Activated T-cell treated with anti-CD3 and anti-CD28 coated beads, Interleukin-2, amount 50 U/mL, for 72 hours (primary cell): ENCODE results near the gene CFAP61. TPM values are rescaled to one million over a fixed set of nuclear protein-coding genes. Genes with fewer than 3 reads are reported as not detected.

Experiments
- ATAC-seq, 2 donors: fragments of 150-1000 bp; cut with Tn5 transposase; replicated peaks in 1 of 2; 2 replicates each; pipeline ENCODE4 v1.10.0; 2021; ENCODE audit warnings: moderate library complexity in 2 of 2, mild to moderate bottlenecking in 1 of 2
- DNase-seq, 2 donors: peaks; one replicate each; pipeline ENCODE4 v3.0.0; 2021 to 2022; ENCODE audit warnings: mixed read lengths in 1 of 2
- H3K27ac Mint-ChIP-seq: one replicate; pipeline ENCODE4 v1.8.0; 2022; ENCODE audit warnings: mild to moderate bottlenecking, moderate library complexity, mixed read lengths
- H3K27me3 Mint-ChIP-seq: one replicate; pipeline ENCODE4 v1.8.0; 2022; ENCODE audit warnings: low read depth, mixed read lengths
- H3K36me3 Mint-ChIP-seq, 2 donors: one replicate each; pipeline ENCODE4 v1.8.0; 2022; ENCODE audit warnings: mixed read lengths in 2 of 2, mild to moderate bottlenecking in 1 of 2; ENCODE audit not compliant: insufficient read depth in 2 of 2
- H3K4me1 Mint-ChIP-seq: one replicate; pipeline ENCODE4 v1.8.0; 2022; ENCODE audit warnings: low read depth, mixed read lengths
- H3K4me3 Mint-ChIP-seq, 2 donors: one replicate each; pipeline ENCODE4 v1.8.0; 2022; ENCODE audit warnings: mild to moderate bottlenecking in 2 of 2, mixed read lengths in 2 of 2, moderate library complexity in 2 of 2
- H3K9me3 Mint-ChIP-seq, 2 donors: one replicate each; pipeline ENCODE4 v1.8.0; 2022; ENCODE audit warnings: mixed read lengths in 2 of 2
- total RNA-seq, 2 donors: library from RNA; stranded (reverse); gene quantifications; one replicate each; pipeline ENCODE4 v1.2.3, GENCODE V29; 2022

Gene CFAP61
- total RNA-seq, 2 donors from 2014 or later: not detected

DNA sequence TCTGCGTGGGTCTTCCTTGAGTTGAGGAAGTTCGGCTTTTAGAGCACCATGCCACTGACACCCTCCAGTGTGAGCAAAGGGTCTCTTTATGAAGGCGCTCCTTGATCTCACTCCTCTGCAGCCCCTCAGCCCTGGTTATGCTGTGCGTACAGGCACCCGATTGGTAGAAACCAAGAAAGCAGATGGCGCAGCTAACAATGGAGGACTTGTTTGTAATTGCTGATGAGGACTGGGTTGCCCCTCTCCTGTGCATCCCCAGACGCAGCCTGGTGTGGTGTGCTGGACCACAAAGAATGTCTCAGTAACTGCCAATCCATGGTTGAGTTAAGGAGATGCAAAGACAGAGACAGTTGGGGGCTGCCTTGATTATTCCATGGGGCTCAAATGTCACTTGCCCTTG lies 345.8 kb downstream of the CFAP61 start:
- Mint-ChIP-seq H3K27me3 (no peaks in the 10 kb centered on the region), H3K9me3 (no peaks in the 10 kb centered on the region), H3K4me1 (no peaks in the 10 kb centered on the region), H3K36me3 (peaks cover 0 to 4% of the 10 kb centered on the region in 2 donors), H3K27ac (no peak overlapping the region), H3K4me3 (no peak overlapping the region)
- ATAC-seq: no peak
- DNase-seq: no peak

DNA sequence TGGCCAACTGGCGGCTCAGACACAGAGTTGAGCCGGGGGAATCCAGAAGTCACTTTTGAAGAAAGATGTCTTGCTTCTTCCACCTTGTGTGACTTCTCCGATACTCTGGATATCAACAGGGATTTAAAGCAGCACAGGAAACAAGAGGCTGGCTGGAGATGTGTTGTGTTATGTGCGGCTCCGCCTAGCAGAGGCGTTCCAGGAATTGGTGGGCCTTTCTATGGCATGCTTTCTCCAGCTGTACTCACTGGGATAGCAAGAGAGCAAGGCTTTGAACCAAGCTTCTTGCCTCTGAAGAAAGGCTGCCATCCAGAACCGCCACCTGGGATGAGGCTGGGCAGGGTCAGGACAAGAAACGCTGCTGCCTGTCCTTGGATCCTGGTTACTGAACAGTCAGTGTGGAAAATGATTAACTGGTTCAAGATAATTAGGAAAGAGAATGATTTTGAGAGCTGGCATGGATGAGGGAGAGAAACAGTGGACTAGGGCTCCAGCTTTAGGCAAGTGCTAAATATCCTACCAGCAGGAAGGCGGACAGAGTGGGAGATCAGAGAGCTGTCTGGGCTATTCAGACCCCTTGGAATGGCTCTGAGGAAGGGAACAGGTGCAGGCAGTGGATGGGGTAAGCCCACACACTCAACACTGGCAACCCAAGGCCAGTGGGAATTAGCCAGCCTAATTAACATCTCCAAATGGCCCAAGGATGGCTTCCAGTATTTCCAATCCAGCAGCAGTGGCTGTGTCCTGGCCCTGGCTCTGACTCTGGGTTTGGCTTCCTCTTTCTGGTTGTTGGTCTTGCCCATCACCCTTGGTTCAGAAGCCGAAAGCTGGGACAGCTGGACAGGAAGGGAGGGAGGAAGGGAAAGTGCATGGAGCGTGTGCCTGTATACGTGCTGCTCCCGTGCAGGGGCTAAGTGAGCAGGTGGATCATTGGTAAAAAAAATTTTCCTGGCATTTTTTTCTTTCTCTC lies 347.5 kb downstream of the CFAP61 start:
- peak overlapping the region; percentile 60 for H3K27ac Mint-ChIP-seq
- peaks cover under 1% of the 10 kb centered on the region for H3K4me1 Mint-ChIP-seq
- DNase-seq (no peak), ATAC-seq (no peak)
- H3K36me3 Mint-ChIP-seq: peaks cover 0 to 6% of the 10 kb centered on the region in 2 donors
- no peaks in the 10 kb centered on the region for H3K9me3 Mint-ChIP-seq
- no peaks in the 10 kb centered on the region for H3K27me3 Mint-ChIP-seq
- H3K4me3 Mint-ChIP-seq: no peak overlapping the region

DNA sequence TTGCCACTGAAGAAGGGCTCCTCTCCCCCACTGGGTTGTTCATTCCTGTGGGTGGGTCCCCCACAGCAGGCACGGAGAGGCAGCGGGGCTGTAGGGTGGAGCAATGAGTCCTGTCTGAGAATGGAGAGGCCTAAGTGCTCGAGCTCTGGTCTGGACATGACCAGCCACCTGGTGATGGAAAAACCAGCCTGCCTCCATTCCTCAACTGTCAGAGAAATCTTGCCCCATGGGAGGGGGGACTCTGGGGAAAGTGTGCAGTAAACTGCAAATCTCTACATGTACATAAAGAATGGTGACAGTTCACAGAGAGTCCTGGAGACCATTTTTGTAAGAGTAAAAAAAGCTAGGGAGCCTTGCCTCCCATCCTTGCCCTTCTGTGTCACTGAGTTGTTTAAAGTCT lies 349.7 kb downstream of the CFAP61 start:
- no peak for ATAC-seq
- peaks cover 7% of the 10 kb centered on the region for H3K4me1 Mint-ChIP-seq

DNA sequence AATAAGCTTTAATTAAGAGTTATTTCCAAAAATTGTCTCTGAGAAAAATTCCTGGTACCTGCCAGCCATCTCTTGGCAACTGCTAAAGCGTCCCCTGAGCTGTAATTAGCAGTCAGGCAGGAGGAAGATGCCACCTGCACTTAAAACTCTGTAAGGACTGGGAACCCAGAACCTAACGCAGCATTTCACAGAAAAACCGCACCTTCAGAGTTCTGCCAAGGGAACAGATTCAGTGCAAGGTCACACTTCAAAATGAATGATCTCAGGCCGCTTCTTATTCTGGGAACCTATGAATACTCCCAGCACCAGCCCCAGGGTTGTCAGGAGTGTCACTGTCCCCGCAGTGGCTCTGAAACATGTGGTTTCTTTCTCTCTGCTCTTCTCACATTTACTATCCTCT lies 352.3 kb downstream of the CFAP61 start:
- Mint-ChIP-seq H3K27ac (no peak overlapping the region), H3K4me3 (no peak overlapping the region), H3K9me3 (no peaks in the 10 kb centered on the region), H3K4me1 (peaks cover 10% of the 10 kb centered on the region), H3K27me3 (no peaks in the 10 kb centered on the region), H3K36me3 (peaks cover 0 to 12% of the 10 kb centered on the region in 2 donors)
- ATAC-seq: peak in 1 of 2 donors; percentile 38
- DNase-seq: no peak

More for the DNA sequence above, 349.7 kb downstream of the CFAP61 start:
- Mint-ChIP-seq H3K27ac (no peak overlapping the region), H3K27me3 (no peaks in the 10 kb centered on the region), H3K9me3 (no peaks in the 10 kb centered on the region), H3K36me3 (peaks cover 0 to 8% of the 10 kb centered on the region in 2 donors), H3K4me3 (no peak overlapping the region)
- DNase-seq: no peak

GRCh38 chr20:20405623-20406022 lies 353.3 kb downstream of the CFAP61 start:
- ATAC-seq (no peak), DNase-seq (no peak)
- H3K9me3 Mint-ChIP-seq: no peaks in the 10 kb centered on the region
- H3K36me3 Mint-ChIP-seq: peaks cover 0 to 9% of the 10 kb centered on the region in 2 donors
- H3K4me3 Mint-ChIP-seq: peak overlapping the region in 1 of 2 donors; percentile 38
- peak overlapping the region; percentile 75 for H3K27ac Mint-ChIP-seq
- H3K4me1 Mint-ChIP-seq: peaks cover 17% of the 10 kb centered on the region
- H3K27me3 Mint-ChIP-seq: no peaks in the 10 kb centered on the region

DNA sequence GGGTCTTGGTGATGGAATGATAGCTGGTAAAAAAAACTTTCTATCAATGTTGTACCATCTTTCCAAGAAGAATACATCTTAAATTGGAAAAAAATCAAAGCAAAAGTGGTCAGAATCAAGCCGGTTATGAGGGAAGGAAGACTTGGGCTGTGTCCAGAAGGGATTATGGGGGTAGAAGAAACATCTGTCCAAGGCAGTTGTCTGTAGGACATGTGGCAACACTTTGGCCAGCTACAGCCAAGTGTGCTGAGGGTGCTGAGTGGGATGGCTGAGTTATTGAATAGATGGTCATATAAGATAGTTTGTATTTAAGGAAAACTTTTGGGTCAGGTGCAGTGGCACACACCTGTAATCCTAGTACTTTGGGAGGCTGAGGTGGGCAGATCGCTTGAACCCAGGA lies 354.0 kb downstream of the CFAP61 start:
- ATAC-seq (no peak), DNase-seq (no peak)
- Mint-ChIP-seq H3K36me3 (peaks cover 0 to 12% of the 10 kb centered on the region in 2 donors), H3K4me1 (peaks cover 19% of the 10 kb centered on the region), H3K4me3 (no peak overlapping the region), H3K27ac (peak overlapping the region; percentile 8), H3K9me3 (no peaks in the 10 kb centered on the region), H3K27me3 (no peaks in the 10 kb centered on the region)

DNA sequence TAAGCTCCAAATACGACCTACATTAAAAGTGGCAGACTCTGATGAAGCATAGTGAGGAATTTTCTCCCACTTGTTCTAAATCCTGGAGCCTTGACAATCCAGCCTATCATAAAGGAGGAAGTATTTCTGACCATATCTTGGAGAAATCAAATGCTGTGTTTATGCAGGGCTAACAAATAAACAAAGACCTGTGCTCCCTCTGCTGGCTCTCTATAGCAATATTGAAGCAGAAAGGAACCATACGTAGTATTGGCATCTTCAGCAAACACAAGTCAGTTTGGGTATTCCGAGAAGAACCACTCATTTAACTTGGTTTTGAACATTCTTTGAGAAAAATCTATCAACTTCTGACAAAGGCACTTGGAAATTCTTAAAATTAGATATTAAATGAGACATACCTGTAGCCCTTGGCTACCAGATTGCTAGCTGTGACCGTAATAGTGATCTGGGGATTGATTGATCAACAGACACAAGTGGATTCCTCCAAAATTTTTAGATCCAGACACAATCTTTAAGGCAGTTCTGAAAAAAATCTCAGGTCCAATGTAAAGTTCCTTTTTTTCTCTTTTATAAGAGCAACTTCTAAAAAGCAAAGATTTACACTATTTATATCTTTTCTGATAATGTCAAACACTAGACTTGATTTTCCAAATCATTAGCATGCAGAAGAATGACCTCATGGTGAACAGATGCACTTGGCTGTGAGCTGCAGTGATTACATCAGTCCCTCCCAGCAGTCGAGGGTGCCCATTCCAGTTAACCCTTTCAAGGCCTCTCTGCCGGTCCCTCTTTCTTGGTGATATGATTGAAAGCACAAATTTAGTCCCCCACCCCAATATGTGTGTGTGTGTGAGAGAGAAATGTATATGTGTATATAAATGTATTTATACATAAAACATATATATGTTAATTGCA lies 355.8 kb downstream of the CFAP61 start:
- no peak for ATAC-seq
- H3K27ac Mint-ChIP-seq: no peak overlapping the region
- no peaks in the 10 kb centered on the region for H3K9me3 Mint-ChIP-seq
- H3K4me3 Mint-ChIP-seq: no peak overlapping the region
- H3K27me3 Mint-ChIP-seq: no peaks in the 10 kb centered on the region
- no peak for DNase-seq
- H3K36me3 Mint-ChIP-seq: peaks cover 0 to 21% of the 10 kb centered on the region in 2 donors
- H3K4me1 Mint-ChIP-seq: peaks cover 35% of the 10 kb centered on the region

- peak overlapping the region in 1 of 2 donors; percentile 84 for H3K4me3 Mint-ChIP-seq
- DNase-seq: no peak
- H3K9me3 Mint-ChIP-seq: no peaks in the 10 kb centered on the region
- H3K27ac Mint-ChIP-seq: no peak overlapping the region
- no peaks in the 10 kb centered on the region for H3K27me3 Mint-ChIP-seq
- no peak for ATAC-seq
- H3K4me1 Mint-ChIP-seq: peaks cover 46% of the 10 kb centered on the region
- peaks cover 0 to 20% of the 10 kb centered on the region in 2 donors for H3K36me3 Mint-ChIP-seq
Measured at GRCh38 chr20:20409331-20409730, 357.0 kb downstream of the CFAP61 start.

Other genes with a start within 250 kb of the CFAP61 start
- 10 to 100 TPM; 62.9 to 72.5 TPM for gene NAA20, start 35.2 kb upstream of the CFAP61 start, total RNA-seq
- gene CRNKL1, start 66 bp upstream of the CFAP61 start, total RNA-seq: 10 to 100 TPM; 22.3 to 27.9 TPM